ENCODE measurements around the gene ARL8A.

DNA sequence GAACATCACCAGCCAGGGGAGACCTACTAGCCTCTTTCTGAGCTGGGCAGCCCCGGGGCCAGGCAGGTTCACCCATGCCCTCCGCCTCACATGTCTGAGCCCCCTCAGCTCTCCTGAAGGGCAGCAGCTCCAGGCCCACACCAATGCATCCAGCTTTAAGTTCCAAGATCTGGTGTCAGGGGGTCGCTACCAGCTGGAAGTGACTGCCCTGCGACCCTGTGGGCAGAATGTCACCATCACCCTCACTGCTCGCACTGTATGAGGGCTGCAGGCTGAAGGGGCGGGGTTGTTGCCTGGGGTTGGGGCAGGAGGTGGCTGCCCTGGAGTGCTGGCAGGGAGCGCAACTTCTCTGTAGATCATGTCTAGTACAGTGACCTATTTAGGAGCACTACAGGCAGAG lies 24.3 kb upstream of the ARL8A start:
- no peak for TF ChIP-seq POLR2A (IDR thresholded peaks at IDR 0.05)
- TF ChIP-seq, protein P1, sequence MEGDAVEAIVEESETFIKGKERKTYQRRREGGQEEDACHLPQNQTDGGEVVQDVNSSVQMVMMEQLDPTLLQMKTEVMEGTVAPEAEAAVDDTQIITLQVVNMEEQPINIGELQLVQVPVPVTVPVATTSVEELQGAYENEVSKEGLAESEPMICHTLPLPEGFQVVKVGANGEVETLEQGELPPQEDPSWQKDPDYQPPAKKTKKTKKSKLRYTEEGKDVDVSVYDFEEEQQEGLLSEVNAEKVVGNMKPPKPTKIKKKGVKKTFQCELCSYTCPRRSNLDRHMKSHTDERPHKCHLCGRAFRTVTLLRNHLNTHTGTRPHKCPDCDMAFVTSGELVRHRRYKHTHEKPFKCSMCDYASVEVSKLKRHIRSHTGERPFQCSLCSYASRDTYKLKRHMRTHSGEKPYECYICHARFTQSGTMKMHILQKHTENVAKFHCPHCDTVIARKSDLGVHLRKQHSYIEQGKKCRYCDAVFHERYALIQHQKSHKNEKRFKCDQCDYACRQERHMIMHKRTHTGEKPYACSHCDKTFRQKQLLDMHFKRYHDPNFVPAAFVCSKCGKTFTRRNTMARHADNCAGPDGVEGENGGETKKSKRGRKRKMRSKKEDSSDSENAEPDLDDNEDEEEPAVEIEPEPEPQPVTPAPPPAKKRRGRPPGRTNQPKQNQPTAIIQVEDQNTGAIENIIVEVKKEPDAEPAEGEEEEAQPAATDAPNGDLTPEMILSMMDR (IDR thresholded peaks at IDR 0.05) = no peak

Data from esophagus squamous epithelium (tissue), 4 donors.